CD4-positive, alpha-beta T cell treated with Interleukin-17A for 1 hour (primary cell): ENCODE results near the gene FAM204A.

Experiments used
- DNase-seq: peaks from one replicate; pipeline ENCODE4 v3.0.0-alpha.2; 2020

Gene FAM204A

DNA sequence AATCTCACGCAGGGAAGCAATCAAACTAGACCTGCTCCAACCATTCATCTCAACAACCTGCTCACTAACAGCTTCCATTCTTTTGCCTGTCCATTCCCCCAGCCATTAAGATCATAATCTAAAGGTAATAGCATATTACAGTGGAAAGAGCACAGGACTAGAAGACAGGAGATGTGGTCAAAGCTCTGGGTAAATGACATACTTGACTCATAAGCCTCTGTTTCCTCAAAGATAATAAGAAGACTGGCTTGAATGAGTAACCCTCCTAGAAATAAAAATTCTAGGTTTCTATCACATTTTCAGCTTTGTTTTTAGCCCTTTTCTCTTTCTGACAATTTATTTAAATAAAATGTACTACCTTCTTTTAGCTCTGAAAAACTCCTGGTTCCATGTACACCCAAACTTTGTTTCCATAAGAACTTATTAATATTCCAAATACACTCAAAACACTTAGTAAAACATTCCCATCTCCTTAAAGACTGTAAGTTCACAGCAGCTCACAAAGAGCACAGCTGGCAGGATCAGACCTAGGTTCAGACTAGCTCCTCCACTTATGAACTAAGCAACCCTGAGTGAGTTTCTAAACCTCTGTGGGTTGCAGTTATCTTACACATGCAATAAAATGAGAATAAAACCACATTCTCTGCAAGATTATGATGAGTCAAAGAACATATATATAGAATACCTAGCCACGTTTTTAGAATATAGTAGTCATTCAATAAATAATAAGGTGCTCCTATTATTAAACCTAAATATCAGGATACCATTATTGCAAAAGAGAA lies 11.6 kb downstream of the FAM204A start:
- no peak for DNase-seq

DNA sequence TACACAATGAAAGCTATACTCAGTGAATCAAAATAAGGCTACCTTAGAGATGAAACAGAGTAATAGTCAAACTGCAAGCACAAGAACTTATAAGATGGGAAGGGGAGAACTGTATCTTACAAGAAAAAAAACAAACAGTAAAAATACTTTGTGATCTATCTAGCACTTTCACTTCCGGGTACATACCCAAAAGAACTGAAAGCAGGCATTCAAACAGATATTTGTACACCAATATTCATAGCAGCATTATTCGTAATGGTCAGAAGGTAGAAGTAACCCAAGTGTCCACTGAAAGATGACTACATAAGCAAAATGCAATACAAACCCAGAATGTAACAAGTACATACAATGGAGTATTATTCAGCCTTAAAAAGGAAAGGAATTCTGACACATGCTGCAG lies 18.0 kb downstream of the FAM204A start:
- DNase-seq, result no peak

DNA sequence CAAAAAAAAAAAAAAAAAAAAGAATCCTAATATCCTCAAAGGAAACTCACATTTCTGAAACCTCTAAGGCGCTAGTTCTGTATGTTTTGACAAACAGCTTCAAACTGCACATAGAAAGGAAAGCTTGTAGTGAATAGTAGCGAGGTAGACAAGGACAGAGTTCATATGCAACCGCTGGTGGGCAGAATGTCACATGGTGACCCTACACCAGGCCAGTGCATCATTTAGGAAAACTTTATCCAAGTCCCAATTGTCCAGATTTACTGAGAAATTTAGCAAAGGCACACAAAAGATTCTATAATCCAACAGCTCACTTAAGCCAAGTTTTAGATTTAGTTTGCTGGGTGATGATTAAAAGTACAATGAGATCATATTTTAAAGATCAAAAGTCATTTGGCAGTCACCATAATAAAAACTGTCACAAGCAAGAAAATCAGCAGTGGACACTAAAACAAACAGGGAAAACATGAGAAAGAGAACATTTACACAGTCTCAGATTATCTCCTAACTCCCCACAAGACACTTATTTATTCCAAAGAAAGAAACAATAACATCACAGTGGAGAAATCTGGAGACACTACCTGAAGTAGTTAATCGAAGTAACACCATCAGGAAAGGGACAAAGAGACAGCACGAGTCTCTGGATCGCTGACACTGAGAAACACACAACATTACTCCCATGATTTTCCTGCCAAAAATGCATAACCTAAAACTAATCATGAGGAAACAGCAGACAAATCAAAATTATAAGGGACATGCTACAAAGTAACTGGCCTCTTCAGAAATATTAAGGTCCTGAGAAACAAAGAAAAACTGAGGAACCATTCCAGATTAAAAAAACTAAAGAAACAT lies 20.2 kb downstream of the FAM204A start:
- DNase-seq, result no peak

DNA sequence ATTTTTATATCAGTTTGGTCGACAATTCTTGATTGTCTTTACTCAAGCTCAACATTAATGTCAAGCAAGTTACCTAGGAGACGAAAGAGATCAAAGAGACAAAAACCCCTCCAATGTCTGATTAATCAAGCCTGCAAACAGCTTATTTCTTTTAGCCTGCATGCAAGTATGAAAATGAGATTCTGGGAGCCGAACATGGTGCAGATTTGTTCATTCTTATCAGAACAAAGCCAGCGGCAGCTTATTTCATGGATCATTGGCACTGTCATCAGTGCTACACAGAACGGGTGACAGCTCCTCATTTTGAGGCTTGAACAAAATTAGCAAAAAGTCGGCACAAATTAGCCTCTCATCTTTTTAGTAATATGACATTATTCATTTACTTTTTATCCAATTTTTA lies 26.5 kb downstream of the FAM204A start:
- no peak for DNase-seq

DNA sequence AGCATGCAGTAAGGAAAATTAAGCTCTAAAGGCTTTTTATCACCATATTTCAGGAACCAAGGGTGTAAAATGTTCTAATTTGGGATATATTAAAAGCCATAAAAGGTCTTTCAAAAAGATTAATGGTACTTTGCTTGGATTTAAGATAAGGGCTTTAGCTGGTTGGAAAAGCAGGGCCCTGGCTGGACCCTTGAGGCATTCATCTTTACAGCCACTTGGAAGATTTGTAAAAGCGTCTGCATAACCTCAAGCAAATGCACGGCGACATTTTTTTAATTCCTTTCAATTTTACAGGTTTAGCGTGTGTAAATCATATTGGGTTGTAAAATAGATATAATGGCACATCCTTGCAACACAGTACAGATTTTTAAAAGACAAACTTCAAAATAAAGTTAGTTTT lies 27.2 kb downstream of the FAM204A start:
- no peak for DNase-seq

DNA sequence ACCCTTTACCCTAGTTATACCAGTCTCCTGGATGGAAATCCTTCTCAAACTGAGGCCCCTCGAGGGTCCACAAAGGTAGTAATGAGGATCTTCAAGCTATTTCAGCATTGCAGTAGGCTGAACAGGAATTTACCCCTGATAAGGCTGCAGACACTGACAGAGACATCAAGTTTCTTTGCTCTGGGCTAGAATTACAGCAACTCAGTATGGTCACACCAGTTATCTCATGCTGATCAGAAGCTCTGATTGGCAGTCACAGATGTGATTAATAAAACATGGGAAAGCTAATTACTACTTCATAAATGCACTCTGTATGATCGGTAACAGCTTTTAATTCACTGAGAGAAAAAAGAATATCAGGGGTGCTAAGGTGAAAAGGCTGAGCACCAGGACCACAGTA lies 30.6 kb downstream of the FAM204A start:
- DNase-seq, result no peak

DNA sequence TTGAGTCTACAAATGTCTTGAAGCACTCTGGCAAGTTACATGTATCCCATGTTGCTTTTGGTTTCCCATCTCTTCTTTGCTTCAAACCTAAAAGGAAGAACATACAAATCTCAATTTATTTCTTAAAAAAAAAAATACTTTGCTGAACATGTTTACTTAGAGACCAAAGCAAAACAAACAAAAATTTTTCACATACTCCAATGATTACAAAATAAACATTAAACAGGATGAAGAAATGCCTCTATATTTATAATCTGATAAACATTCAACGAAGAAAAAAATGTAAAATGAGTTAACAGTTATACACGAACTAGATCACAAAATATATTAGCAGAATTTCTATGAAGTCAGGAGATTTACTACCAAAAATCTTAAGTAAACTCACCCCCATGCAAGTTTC lies 31.3 kb downstream of the FAM204A start:
- DNase-seq, result no peak

DNA sequence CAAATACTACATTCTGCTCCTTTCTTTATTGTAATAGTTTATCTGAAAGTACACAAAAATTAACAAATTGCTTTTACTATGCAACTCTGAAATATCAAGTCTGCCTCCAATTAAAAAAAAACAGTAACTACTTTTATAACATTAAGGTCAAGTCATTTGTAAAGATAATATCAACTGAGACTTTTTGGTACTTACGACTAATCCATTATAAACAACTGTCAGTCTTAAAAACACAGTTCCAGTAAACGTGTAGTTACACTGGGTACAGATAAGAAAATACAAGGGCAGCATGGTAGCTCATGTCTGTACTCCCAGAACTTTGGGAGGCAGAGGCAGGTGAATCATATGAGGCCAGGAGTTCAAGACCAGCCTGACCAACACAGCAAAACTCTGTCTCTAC lies 32.2 kb downstream of the FAM204A start:
- no peak for DNase-seq

DNA sequence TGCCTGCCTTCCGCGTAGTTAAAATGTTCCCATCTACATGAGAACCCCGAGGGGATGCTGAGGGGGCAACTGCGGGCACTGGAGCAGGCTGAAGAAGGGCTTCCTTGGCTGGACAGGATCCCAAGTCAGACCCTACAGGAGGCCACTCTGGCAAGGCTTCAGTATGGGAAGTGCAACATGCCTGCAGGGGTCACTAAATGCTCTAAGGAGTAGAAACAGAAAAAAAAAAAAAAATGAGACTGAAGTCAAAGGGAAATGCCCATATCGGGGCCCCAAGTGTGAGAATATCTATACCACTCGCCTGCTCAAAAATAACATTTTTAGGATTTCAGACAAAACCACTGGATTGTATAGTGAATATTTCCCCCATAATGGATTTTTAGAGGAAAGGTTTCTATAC lies 33.5 kb downstream of the FAM204A start:
- no peak for DNase-seq

DNA sequence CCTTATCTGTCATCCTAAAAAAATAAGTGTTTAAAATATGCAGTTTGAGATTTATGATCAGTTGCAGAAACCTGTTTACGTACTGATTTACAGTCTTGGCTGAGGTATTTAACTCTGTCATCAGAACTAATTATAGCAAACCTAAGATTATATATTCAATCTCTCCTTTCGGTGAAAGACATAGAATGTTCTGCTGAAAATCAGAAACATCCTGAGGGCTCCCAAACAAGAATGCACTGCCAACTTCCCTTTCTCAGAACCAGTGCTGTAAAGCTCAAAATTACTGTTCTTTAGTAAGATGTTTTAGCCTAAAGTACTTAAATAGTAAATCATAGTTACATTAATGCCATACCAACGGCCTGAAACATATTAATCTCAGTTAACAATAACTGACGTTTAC lies 34.3 kb downstream of the FAM204A start:
- DNase-seq, result no peak

DNA sequence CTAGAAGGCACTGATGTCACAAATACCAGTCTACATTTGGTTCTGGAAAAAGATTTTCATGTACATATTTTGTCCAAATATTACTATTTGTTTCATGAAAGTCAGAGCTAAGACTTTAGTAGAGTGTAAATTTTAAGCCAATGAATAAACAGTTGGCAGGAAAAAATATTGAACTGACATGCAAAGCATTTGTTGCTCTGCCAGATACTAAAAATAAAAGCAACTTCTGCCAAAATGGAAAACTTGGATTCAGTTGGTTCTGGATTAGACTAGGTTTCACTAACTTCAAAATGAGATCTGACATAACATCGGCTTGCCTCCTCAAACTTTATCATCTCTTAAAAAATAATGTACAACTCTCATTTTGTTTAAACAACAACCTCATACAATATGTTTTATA lies 34.9 kb downstream of the FAM204A start:
- no peak for DNase-seq

DNA sequence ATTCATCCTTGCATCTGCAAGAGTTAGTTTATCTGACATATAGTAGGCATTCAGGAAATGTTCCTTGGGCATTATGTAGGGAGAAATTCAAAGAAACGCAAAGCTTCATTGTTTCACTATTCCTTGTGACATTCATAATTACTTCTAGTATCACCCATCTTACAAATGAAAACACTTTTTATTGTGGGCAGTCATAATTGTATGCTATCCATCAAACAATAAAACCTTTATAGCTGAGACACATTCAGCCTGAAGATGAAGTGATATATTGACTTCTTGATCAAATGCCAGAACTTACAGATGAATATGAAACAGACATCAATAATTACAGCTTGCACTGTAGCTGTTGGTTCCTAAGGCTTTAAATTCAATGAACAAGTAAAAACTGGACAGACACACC lies 36.4 kb downstream of the FAM204A start:
- no peak for DNase-seq

DNA sequence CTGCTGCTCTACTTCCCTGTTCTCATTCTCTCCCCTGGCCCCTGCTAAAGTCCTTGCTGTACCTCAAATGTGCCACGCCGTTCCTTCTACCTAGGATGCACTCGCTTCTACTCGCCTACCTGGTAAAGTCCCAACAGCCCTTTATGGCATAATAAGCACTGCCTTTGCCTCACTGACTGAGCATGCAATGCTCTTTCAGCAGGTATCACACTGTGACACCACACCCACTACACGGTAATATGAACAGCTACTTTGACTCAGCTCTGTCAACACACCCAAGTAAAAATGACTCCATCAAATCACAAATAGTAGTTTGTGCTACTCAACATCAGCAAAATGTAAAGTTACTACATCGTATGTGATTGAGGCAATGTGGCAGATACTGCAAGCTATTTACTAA lies 37.6 kb downstream of the FAM204A start:
- no peak for DNase-seq

DNA sequence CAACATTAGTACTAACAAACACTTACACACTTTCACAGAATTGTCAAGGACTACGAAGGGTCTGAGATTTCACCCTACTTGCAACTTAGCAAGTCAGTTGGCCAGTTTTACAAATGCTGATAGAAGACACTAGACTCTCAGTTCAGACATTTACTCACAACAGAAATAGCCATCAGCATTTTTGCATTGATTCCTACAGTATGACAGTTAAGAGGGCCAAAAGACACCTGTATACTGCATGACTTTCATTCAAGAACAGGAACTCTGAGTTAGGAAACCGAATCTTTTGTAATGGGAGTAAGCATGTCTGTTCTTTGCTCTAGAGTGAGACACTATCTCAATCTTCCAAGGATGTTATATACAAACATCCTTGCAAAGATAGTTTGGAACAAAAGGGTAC lies 40.9 kb downstream of the FAM204A start:
- no peak for DNase-seq

DNA sequence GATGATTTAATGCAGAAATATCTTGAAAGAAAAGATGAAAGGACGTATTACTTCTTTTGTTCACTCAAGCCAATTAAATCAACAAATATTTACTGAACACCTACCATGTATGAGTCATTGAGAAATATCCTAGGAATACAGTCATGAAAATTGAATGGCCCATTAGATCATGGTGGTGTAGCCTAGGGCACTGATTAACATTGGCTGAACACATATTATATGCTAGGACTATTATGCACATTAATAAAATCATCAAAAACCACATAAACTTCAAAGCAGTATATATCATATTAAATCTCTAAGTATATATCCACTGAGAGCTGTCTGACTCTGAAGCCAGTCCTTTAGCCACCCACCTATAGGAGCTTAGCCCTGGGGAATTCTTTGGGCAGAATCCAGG lies 41.8 kb downstream of the FAM204A start:
- no peak for DNase-seq

DNA sequence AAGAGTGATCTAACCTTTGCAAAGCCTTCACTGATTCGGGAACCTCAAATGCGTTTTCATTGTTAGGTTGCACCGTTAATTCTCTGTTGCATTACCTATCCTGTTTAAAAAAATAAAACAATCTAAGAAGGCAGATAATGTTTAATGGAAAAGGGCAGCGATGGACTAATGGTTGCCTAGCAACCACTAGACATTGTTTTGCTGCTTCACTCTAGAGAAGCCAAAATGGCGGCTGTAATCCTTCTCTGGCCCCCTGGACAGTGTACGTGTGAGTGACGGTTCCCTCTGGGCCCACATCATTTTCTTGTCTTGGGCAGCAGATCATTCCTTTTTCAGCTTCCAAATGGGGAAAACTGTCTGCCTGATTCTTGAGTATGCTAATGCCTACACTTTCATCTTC lies 43.3 kb downstream of the FAM204A start:
- DNase-seq, result no peak

DNA sequence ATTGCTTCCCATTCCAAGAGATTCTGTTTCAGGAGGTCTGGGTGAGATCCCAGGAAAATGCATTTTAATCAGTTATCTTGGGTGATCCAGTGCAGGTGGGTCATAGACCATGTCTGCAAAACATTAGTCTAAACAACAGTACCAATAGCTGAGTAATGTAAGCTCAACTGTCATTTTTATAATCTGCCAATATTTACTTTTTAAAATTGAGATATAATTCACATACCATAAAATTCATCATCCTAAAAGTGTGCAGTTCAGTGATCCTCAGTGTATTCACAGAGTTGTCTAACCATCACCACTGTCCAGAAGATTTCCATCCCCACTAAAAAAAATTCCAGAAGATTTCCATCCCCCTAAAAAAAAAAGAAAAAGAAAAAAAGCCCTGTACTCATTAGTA lies 51.0 kb downstream of the FAM204A start:
- DNase-seq, result no peak

DNA sequence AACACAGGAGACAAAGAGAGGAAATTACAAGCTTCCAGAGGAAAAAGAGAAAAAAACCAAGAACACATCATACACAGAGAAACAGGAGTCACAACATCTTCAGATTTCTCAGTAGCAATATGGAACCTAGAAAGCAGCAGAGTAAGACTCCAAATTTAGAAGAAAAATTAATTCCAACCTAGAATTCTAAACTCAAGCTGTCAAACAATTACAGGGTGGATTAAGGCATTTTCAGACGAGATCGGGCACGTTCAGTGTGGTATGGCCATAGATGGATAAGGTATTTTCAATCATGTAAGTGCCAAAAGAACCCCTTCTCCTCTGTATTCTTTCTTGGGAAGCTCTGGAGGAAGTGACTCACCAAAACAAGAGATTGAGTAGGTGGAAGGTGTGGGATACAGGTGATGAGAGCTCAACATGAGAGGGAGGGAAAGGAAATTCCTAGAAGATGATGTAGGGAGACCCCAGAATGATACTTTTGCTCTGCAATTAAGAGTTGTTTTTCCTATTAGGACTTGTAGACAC lies 51.6 kb downstream of the FAM204A start:
- no peak for DNase-seq

DNA sequence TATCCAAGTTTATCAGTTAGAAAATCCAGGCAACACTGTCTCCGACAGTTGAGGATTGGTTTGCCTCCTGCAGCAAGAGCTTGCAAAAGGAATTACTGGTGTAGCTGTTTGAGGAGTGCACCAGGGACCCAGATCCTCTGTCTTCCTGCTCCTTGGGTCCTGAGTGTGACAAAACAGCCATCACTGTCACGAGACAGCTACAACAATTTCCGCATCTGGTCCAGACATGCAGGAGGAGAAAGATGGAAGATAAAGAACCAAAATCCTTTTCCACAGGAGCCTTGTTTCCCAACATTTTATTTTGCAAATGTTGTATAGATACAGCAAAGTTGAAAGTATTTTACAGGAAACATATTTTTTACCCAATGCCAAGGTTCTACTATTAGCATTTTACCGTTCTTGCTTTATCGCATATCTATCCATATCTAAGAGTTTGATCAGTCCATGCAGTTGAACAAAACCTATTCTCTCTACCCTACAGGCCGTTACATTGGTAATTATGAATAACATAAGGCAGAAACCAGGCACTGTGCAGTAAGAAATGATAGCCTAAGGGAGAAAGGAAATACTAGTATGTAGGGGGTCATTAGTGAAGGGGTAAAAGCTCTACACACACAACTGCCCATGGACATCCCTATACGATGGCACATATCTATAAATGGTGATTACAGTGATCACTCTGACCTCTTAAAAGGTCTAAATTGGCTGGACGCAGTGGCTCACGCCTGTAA lies 54.9 kb downstream of the FAM204A start:
- DNase-seq, result no peak

DNA sequence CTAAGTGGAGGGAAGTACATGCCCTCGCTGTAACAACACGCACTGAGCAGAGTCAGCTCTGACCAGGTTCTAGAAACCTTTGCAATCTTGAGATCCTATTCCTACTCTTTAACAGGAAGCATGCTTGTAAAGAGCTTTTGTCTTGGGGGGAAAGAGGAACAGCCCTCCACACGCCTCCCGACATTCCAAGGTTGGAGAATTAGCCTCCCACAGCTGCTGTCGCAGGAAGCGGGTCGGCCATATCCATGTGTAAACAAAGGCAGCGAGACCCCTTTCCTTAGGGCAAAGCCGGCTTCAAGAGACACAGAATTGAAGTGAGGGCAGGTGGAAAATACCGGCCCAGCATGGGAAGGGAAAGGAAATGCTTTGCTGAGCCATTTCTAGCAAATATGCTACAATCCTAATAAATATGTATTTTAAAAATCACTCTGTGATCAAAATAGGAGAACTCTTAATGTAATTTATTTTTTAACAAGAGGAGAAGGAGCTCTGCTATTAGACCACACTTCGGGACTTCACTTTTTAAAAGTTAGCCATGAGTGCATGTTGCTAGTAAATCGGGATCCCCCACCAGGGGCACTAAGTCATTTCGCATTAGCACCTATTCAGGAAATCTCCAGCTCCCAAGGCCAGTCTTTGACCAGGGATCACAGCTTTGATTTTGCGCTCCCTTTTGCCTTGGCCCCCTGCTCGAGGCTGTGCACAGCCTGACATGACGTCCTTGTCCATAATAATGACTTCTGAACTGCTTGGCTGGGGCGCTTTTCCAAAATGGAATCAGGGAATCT lies 55.9 kb downstream of the FAM204A start:
- DNase-seq, result no peak

DNA sequence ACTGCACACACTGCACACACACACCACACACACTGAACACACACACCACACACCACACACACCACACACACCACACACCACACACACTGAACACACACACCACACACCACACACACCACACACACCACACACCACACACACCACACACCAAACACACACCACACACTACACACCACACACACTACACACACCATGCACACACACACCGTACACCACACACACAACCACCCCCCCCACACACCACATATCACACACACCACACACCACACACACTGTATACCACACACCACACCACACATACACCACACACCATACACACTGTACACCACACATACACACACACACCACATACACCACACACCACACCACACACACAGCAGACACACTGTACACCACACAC lies 59.5 kb downstream of the FAM204A start:
- no peak for DNase-seq

DNA sequence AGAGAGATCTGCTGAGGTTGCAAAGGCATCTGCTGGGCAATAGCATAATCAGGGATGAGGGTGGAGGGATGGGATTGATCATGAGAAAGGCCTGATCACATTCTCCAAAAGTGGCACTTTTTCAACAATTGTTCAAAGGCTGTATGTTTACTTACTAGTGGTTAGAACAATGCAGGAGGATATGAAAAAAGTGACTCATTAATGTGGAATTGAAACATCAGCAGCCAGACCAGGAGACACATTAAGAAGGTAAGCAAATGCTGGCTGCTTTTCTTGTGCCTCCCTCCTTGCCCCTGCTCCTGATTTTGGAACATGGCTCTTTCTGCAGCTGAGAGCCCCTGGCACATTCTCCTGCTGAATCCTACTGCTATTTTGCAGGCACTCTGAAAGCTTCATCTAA lies 63.5 kb downstream of the FAM204A start:
- DNase-seq, result no peak

DNA sequence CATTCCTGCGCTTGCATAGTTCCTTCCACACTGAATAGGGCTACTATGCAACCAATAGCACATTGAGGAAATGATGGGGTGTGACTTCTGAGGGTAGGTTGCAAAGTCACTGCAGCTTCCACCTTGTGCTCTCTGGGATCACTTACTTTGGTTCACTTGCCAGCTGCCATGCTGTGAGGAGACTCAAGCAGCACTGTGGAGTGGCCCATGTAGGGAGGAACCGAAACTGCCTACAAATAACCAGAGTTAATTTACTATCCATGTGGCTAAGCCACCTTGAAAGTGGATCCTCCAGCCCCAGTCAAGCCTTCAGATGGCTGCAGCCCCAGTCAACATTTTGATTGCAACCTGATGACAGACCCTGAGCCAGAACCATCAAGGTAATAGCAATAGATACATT lies 64.3 kb downstream of the FAM204A start:
- DNase-seq, result no peak
